ENCODE data around the gene WDR1.

Gene WDR1, protein sequence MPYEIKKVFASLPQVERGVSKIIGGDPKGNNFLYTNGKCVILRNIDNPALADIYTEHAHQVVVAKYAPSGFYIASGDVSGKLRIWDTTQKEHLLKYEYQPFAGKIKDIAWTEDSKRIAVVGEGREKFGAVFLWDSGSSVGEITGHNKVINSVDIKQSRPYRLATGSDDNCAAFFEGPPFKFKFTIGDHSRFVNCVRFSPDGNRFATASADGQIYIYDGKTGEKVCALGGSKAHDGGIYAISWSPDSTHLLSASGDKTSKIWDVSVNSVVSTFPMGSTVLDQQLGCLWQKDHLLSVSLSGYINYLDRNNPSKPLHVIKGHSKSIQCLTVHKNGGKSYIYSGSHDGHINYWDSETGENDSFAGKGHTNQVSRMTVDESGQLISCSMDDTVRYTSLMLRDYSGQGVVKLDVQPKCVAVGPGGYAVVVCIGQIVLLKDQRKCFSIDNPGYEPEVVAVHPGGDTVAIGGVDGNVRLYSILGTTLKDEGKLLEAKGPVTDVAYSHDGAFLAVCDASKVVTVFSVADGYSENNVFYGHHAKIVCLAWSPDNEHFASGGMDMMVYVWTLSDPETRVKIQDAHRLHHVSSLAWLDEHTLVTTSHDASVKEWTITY

DNA sequence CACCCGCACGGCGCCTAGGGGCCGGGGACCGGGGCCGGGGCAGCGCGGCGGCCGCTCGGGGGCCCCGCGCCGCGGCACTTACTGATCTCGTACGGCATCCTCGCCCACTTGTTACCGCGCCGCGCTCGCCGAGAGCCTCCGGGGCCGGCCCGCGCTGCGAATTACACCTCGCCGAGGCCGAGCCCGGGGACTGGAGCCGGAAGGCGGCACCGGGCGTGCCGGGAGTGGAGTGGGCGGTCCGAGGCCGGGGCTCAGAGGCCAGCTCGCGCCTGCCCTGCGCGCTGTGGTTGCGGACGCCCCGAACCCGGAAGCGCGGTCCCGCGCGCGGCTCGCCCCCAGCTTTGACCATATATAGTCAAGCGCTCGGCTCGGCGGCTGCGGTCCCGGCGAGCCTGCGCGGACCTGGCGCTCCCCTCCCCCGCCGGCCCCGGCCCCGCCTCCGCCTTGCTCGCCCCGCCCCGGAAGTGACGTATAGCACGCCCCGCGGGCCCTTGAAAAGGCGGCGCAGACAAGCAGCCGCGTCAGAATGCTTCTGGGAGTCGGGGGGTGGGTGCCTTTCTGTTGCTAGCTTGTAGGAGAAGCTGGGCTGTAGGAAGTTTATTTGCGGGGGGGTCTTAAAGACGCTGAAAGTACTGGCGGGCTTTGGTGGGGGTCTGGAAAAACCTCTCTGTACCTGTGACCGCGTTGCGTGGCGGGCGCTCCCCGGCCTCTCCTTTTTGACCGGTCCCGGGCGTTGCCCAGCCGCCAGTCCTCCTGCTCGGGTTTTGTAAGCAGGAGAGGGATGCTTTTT lies at the start of gene WDR1:
Gene WDR1, minus strand, starts transcription at position 231 of the 790 bp plus-strand sequence. Its CDS starts 133 bp downstream, at position 98.
- FAIRE-seq, result no peak

GRCh38 chr4:10164877-10165283 lies 48.3 kb upstream of the WDR1 start:
- no peak for FAIRE-seq

GRCh38 chr4:10163296-10163695 lies 46.7 kb upstream of the WDR1 start:
- no peak for FAIRE-seq

DNA sequence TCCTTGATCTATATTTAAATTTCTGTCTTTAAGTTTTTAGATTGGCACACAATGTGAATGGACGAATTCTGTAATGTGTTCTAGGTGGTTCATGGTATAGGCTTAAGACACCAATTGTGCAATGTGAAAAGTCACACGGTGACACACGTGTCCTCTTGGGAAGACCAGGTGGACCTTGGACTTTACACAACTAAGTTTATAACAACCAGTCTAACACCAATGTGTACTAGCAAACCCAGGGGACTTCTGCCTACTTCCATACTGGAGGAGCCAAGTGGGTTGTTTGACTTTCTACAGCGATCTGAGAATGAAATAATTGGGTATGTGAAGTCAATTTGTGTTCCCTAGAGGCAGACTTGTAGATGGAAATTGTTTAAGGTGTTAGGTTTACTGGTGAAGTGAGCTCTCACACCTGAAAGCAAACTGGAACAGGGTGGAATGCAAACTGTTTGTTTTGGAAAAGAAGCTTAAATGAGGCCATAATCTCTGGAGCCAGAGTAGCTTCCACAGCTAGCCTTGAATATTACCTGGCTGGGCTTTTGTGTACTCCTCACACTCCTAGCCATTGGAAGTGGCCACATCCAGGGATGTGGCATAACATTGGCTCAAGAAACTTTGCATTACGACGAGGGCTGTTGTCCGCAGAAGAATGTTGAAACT lies 45.9 kb upstream of the WDR1 start:
- FAIRE-seq, result no peak

- no peak for FAIRE-seq
These were observed 45.2 kb upstream of the WDR1 start for GRCh38 chr4:10161840-10162239.

DNA sequence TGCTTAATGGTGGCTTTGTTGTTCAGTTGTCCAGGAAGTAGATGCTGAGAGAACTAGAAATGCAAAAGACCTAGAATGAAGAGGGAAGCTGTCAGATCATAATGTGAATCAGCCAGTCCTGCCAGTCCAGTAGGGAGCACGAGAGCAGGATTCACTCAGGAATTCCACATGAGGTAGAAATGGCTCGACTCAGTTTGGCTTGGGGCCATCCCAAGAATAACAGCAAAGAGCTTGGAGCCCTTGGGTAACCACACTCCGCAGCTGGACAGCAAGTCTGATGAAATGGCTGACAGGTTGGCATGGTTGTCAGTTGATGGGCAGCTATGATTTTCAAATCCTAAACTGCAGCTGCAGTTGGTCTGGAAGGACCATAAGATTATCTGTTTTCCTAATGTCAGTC lies 44.5 kb upstream of the WDR1 start:
- no peak for FAIRE-seq

DNA sequence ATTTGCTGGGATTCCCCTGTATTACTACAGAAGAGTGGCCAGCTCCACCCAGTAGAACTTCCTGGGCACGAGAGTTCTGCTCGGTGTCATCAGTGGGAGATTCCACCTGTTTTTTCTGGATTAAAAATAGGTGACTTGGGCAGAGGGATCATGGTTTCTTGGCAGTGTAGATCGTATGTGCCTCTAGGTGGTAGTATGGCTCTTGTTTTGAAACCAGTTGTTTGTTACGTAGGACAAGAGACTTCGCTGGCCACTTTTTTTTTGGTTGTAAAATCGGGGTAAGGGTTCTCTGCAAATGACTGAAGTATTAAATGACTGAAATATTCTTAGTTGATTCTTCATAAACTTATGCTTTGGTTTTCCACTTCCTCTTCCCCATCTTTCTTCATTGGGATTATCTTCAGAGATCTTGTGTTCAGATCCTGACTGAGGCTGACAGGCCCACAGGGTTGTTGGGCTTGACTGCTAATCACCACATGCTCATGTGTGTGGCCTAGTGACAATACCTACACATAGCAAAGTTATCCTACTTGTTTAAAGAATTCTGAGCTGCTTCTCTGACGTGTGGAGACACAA lies 43.8 kb upstream of the WDR1 start:
- FAIRE-seq, result no peak

DNA sequence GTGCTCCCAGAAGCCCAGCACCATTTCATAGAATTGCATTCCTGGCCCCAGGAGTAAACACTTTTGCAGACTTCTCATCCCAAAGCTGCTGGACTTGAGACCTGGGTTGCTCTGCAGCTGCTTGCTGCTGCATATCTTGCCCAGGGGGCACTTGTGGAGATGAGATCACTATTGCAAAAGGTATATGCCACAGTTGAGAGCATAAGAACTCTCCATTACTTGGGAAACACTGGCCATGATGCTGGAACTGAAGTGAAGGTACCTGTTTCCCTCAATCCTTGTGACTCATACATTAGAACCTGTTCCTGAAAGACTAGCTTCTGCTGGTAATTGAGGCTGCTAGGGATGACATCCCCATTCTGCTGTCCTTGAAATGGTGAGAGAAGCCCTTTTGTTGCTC lies 43.1 kb upstream of the WDR1 start:
- FAIRE-seq, result no peak

DNA sequence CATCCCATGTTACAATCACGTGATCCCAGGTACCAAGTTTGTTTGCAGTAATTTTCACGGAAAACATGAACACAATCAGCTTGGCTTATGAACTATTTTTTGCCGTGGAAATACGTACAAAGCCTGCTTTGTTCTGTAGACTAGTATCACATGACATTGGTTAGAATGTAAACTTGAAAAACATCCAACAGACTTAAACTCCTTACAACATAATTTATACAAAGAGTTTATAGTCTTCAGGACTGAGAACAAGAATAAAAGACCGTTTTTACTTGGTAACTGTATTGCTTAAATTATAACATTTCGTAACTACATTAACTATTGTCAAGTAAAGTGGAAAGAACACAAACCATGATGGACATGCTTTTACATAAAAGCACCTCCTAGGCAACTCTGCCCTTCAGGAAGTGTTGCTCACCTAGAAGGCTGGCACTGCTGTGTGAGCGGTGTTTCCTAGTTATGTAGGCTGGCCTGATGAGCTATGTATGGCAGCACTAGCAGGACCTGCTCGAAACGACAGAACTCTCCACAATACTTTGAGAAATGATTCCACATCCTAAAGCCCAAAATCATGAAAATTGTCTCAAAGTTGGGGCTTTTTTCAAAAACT lies 41.8 kb upstream of the WDR1 start:
- no peak for FAIRE-seq

DNA sequence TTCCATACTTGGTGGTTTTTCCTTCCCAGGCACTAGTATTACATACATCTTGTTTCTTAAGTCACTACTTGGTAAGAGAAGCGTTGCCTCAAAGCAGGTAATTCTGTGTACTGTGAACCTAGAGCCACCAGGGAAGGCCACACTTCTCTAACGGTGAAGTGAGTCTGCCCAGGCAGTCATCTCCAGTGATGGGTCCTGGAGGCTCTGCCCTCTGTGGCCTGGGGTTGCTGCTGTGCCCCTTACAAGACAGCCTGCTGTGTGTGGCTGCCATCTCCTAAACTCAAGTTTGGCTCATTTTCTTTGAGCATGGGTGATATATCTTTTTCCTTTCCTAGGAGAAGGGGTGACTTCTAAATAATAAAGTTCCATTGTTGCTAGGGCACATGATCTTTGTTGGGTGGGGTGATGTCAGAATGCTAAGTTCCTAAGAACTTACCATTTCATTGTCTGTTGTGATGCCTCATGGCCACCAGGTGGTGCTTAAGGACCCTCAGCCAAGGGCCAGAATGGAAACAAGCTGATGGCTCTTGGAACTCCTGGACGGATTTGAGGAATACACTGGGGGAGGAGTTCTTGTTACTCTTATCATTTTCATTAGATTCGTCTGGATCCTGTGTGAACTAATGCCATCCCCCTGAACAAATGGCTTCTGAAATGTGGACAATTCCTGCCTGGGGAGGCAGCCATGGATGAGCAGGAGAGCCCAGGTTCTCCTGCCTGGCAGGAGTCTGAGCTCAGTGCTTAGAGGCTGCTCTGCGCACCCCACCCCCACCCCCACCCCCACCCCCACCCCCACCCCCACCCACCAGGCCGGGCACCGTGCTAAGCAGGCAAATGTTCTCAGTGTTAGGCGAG lies 41.1 kb upstream of the WDR1 start:
- no peak for FAIRE-seq

DNA sequence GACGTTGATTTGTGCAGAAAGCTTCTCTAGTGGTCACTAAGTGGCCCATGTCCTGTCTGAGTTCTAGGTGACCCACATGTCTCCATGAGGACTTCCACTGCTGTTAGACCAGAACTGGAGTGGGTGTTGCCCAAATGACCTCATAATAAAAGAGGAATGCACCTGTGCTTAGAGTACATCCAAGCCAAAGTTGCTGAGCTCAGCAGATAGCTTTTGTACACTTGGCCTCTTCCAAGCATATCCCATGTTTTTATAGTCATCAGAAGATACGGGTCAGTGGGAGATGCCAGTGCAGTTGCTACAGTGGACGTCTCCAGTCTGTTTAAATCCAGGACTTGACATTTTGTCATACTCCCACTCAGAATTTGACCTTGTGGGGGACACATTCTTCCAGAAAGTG lies 37.6 kb upstream of the WDR1 start:
- FAIRE-seq, result no peak

- no peak for FAIRE-seq
These were observed 36.6 kb upstream of the WDR1 start for GRCh38 chr4:10153161-10153560.

- FAIRE-seq, result no peak
These were observed 34.6 kb upstream of the WDR1 start for GRCh38 chr4:10151182-10151581.

DNA sequence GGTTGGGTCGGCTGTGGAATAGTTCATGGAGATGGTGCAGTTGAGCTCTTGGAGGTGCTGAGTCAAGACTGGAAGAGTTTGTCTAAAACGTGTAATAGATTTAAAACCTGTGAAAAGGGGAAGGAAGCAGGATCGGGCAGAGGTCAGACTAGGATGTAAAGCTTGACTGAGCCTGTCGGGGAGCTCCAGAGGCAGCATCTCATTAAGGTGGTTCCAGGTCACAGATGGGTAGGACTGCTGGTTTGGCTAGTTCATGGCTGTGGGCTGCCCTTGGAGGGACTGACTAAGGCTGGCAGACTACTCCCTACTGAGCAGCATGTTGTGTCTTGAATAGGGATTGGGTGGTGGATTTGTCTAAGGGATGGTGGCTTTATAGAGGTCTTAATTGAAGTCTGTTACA lies 28.4 kb upstream of the WDR1 start:
- no peak for FAIRE-seq

DNA sequence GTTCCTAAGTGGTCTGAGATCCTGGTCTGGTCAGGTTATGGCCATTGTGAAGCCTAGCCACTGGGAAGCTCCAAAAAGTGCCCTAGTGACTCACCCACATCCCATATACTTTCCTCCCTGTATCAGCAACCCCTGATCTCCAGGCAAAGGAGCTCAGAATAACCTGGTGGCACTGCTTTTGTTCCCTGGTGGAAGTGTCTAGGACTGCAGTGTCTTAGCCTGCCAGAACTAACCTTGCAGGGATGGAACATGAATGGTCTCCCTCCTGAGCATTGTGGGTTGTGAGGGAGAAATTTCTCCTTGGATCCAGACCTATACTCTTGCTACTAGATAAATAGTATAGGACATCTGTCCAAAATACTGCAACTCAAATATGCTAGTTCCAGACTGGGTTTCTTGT lies 27.9 kb upstream of the WDR1 start:
- no peak for FAIRE-seq

GRCh38 chr4:10143171-10143570 lies 26.6 kb upstream of the WDR1 start:
- FAIRE-seq, result no peak

- no peak for FAIRE-seq
These were observed 24.5 kb upstream of the WDR1 start for GRCh38 chr4:10140866-10141759.

- FAIRE-seq, result no peak
These were observed 22.9 kb upstream of the WDR1 start for GRCh38 chr4:10139518-10139917.

- no peak for FAIRE-seq
These were observed 18.7 kb upstream of the WDR1 start for GRCh38 chr4:10135260-10135659.

DNA sequence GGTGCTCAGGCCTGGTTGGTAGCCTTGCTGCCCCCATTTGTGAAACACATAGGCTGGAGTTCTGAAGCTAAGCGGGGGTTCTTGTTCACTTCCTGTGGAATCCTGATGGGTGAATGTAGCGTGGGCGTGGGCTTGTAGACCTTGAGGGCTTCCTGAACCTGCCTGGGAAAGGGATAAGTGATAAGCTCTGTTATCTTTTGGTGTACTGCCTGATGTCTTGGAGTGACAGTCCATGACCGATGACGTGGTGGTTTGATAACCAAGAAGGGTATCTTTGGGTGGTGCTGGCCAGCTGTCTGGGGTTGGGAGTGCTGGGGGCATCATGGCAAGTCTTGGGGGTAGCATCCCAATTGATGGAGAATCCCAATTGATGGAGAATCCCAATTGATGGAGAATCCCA lies 17.5 kb upstream of the WDR1 start:
- no peak for FAIRE-seq
